ENCODE results near the gene CERKL.

GRCh38 chr2:181642086-181642485 is 14.8 kb downstream of the CERKL start:
- TF ChIP-seq FOXP2 (optimal IDR thresholded peaks at IDR 0.05; ENCODE audit: borderline replicate concordance, extremely low read depth, extremely low read length, insufficient read depth) (no peak), SIN3A (IDR thresholded peaks at IDR 0.05; ENCODE audit: borderline replicate concordance, insufficient read depth, low read length) (no peak), TAF1 (IDR thresholded peaks at IDR 0.05; ENCODE audit: borderline replicate concordance, insufficient read depth, low read length) (no peak), POLR2AphosphoS5 (IDR thresholded peaks at IDR 0.05; ENCODE audit: low read depth, low read length) (no peak), REST (IDR thresholded peaks at IDR 0.05; ENCODE audit: insufficient read depth in 1 of 2, low read depth in 2 of 2, low read length in 2 of 2) (no peak)

Data from PFSK-1 (cell line).